Mucosa of gallbladder (tissue), 1 donor: ENCODE data around the gene COCH. TPM values are rescaled to one million over a fixed set of nuclear protein-coding genes. Genes with fewer than 3 reads are reported as not detected.

ENCODE experiments used
- DNase-seq: peaks from one replicate; pipeline ENCODE4 v3.0.0-alpha.2; 2020; ENCODE audit warnings: low spot score
- total RNA-seq: library from RNA; stranded (reverse); gene quantifications from one replicate; pipeline ENCODE4 v1.2.1, GENCODE V29; 2021
- donor health status: DM: no; HTN: no; CAD: no.

COCH gene
- 0.37 TPM for total RNA-seq

DNA sequence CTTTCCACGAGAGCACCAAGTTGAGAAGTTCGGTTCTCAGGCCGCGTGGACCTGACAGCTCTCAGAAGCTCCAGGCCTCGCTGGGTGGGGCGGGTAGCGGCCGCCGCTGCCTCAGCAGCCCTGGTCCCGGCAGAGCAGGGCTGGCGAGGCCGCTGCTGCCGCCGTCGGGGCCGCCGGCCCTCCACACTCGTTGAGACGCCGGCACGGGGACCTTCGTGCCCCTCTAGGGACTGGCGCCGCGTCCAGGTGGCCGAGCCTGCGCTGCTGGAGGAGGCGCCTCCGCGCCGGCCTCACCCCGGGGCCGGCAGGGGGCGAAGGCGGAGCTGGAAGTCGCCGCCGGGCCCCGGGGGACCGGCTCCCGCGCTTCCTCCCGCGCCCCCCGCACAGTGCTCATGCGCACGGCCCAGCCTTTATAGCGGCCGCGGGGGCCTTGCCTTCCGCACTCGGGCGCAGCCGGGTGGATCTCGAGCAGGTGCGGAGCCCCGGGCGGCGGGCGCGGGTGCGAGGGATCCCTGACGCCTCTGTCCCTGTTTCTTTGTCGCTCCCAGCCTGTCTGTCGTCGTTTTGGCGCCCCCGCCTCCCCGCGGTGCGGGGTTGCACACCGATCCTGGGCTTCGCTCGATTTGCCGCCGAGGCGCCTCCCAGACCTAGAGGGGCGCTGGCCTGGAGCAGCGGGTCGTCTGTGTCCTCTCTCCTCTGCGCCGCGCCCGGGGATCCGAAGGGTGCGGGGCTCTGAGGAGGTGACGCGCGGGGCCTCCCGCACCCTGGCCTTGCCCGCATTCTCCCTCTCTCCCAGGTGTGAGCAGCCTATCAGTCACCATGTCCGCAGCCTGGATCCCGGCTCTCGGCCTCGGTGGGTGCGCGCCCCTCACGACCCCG is at the start of gene COCH:
COCH (plus strand) TSS at position 440 of the 879 bp plus-strand sequence; CDS start at position 820, 380 bp downstream.
- DNase-seq, result no peak

GRCh38 chr14:30826070-30826469 is 48.3 kb upstream of the COCH start:
- no peak for DNase-seq

DNA sequence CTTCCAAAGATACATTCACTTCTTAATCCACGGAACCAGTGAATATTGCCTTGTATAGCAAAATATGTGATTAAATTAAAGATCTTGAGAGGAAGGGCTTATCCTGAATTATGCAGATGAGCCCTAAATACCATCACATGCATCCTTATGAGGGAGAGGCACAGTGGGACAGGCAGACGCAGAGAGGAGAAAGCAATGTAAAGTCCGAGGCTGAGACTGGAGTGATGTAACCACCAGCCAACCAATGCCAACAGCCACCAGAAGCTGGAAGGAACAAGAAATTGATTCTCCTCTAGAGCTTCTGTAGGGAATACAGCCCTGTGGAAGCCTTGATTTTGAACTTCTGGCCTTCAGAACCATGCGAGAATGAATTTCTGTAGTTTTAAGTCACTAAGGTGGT is 44.5 kb upstream of the COCH start:
- DNase-seq, result no peak

- DNase-seq, result no peak
Observed at GRCh38 chr14:30834353-30834752, 40.0 kb upstream of the COCH start.

GRCh38 chr14:30838351-30838750 is 36.0 kb upstream of the COCH start:
- no peak for DNase-seq

DNA sequence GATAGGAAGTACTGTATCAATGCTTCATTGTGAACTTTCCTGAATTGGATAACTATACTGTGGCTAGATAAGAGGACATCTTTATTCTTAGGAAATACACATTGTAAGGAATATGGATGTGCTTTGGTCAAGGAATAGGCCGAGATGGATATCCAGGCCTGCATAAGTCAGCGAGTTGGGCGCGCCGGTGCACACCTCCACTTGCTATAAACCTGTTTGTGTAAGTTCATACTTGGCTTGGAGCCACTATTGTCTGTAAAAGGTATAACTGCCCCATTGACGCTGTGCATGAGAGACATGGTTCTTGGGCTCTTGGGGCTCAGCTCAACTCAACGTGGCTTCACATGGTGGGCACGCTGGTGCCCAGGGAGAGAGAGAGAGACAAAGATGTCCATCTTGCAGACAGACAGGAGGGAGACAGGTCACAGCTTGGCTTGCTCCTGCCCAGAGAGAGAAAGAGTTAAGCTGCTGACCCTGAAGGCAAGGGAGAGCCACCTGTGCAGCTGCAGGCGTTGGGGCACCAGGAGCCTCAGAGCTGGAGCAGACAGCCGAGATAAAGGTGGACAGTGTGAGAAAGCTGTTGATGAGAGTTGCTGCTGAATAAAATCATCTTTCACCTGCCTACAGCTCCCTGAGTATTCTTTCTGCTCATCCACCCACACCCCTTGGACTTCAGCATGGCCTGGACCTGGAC is 34.1 kb upstream of the COCH start:
- no peak for DNase-seq

- DNase-seq, result no peak
Observed at GRCh38 chr14:30842431-30842830, 31.9 kb upstream of the COCH start.

DNA sequence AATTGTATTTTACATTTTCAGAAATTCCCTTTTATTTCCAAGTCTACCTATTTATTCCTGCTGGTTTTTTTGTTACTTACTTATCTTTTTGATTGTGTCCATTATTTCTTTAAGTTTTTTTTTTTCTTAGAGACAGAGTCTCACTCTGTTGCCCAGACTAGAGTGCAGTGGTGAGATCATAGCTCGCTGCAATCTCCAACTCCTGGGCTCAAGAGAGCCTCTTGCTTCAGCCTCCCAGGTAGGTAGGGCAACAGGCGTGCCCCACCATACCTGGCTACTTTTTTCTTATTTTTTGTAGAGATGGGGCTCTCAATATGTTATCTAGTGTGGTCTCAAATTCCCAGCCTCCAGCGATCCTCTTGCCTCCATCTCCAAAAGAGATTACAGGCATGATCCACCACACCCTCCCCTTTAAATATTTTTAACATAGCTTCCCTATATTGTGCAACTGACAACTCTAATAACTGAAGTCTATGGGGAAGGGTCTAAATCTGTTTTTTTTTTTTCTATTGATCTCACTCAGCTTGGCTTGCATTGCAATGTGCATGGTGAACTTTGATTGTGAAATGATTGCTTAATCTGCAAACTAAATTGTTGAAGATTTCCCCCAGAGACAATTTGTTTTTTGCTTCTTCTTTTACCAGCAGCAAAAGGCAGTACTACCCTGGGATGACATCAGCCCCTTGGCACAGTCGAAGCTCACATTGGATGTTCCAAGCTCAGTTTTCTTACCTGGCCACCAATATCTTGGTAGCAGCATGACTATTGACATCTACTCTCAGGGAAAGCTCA is 25.7 kb upstream of the COCH start:
- no peak for DNase-seq

GRCh38 chr14:30849354-30849753 is 25.0 kb upstream of the COCH start:
- DNase-seq, result no peak

DNA sequence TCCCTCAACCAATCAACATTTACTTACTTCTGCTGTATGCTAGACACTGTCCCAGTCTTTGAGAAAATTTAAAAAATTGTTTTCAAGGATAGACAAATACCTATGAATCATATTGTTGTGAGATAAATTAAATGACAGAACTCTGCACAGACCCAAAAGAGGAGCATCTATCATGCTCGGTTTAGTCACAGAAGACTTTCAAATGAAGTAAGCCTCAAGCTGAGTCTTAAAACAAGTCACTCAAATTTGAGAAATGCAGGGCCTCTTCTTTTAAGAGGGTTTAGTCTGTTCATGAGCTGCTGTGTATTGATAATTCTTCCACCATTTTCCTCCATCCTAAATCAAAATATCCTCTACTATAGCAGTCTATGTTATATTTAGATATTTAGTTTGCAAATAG is 24.4 kb upstream of the COCH start:
- DNase-seq, result no peak

- DNase-seq, result no peak
Observed at GRCh38 chr14:30853946-30854345, 20.4 kb upstream of the COCH start.

DNA sequence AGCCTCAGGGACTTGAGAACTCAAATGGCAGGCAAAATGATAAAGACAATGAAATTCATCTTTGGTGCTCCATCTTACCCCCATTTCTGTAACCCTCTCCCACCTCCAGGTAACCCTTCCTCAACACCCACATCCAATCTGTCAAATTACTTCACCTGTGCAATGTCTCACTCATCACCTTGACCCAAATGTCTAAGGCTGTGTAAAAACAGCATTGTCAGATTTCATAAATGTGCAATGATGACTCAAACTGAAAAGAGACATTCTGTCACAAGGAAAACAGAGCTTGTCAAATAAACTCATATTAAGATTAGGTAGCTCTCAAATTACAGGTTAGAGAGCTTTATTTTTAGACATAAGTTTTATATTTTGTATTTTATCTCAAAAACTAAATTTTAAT is 19.9 kb upstream of the COCH start:
- no peak for DNase-seq

DNA sequence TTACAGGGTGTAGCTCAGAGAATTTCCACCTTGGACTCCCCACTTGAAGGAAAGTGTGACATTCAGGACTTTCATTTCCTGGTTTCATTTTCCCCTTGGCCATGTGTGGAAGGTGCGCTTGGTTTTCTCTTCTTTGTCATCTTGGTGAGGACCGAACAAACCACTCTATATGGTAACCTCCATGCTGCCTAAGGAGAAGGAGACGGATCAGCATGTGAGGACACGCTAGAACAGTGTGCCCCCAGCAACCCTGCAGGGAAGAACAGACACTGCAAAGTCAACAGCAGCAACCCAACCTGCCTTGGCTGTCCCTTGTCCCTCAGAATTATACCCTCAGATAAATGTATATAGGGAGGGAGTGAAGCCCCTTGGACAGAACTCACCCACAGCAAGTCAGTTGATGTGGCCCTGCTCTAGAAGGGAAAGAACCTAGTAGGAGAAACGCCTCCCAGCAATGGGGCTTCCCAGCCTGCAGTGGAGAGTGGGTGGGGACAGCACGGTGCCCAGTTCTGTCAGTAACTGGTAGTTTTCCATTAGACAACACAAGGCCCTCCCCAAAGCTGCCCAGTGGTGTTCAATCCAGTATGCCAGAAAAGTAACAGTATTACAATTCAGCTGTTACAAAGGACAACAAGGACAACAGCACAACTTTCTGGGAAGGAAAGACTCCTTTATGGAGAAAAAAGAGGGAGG is 18.9 kb upstream of the COCH start:
- no peak for DNase-seq

- DNase-seq, result no peak
Observed at GRCh38 chr14:30861200-30861599, 13.2 kb upstream of the COCH start.

DNA sequence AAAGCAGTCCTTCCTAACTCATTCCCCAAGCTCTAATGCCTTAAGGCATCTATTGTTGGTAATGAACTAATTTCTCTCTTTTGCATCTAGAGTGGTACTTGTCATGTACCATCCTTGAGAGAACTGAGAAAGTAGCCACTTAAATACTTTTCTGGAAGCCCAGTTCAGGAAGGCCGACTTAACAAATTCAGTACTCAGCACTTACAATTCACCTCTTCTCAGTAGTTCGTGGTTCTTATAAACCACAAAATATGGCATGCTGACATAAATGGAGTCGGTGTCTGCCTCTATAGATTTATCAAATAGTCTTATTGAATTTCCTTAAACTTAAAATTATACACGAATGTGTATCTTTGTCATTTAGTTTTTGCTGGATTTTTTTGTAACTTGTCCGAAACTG is 9.4 kb upstream of the COCH start:
- DNase-seq, result no peak

DNA sequence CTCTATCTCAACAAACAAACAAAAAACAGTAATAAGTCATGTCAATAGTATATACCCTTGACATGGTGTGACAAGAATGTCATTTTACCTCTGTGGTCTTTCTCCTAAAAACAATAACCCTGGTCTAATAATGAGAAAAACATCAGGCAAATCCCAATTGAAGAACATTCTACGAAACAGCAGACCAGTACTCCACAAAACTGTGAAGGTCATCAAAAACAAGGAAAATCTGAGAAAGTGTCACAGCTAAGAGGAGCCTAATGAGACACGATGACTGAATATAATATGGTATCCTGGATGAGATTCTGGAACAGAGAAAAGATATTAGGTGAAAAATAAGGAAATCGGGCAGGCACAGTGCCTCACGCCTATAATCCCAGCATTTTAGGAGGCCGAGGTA is 5.6 kb upstream of the COCH start:
- no peak for DNase-seq

GRCh38 chr14:30869551-30870155 is 4.7 kb upstream of the COCH start:
- no peak for DNase-seq

DNA sequence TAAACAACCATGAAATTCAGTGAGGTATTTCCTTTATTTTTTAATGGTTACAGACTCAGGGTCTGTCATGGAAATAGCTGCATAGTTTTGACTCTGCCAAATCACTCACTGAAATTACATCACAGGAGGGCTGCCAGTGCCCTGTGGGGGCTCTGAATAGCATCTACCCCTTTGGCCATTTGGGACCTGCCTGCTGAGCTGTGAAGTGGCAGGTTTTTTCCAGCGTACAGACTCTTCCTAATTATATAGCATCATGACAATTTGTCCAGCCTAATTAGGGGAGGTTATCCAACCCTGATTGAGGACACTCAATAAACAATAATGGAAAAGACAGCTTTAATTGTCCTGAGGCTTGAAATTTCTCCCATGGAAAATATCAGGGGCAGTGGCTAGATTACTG is 1.8 kb upstream of the COCH start:
- no peak for DNase-seq

DNA sequence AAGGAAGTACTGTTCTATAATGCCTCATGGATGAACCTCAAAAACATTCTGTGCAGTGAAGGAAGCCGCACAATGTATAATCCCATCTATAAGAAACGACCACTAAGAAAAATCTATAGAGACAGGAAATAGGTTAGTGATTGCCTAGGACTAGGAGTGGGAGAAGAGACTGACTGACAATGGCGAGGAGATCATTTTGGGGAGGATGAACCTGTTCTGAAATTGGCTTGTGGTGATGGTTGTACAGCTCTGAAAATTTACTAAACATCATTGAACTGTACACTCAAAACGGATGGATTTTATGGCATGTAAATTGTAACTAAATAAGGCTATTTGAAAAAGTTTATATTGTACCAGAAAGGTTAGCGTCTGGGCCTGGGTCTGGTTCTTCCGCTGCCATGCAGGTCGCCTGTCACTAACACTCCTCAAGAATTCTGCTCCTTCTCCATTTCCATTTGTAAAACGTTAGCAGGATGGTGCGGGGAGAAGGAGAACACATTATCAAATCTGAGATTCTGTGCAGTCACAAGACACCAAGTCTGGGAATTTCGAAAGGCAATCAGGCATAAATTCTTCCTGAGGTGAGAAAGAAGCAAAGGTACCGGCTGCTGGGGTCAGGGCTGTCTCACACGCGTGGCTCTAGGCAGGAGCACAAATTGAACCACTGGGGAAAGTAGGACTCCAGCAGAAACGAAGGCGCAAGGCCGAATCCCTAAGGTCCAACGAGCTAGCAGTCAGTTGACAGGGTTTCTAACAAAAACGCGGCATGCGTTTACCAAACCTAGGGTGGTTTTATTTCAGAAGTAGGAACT is 845 bp upstream of the COCH start:
- DNase-seq, result no peak

DNA sequence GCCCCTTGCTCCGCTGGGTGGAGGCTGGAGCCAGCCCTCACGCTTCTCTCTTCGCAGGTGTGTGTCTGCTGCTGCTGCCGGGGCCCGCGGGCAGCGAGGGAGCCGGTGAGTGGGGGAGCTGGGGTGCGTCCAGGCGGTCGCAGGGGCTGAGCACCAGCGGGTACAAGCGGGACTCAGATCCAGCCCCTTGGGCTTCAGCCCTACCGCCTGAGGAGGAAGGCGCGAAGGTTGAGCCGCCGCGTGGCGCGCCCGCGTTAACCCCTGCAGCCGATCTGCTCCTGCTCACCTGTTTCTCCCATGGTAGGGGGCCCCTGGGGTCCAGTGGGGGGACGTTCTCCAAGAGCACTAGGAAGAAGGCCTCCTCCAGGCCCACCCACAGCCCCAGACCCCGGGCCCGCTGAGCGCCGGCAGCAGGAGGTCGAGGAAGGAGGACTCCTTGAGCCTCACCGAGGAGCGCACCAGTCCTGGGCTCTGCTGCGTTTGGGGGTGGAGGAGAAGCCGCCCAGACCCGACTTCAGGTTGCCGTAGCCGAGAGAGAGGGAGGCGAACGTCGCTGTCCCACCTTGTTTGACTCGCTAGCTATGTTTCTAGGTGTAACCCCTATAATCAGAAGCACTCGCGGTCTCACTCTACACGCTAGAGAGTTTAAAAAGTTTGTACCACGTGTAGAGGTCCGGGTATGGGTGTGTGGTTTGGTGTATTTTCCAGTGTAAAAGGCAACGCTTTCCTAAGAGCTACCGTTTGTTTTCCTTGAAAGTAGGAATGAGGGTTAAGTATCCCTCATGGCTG is 834 bp downstream of the COCH start:
- DNase-seq, result no peak
